Neural cell (in vitro differentiated cells): ENCODE results near the gene DNAJB12. TPM values are rescaled to one million over a fixed set of nuclear protein-coding genes. Genes with fewer than 3 reads are reported as not detected.

Source experiments
- H2AFZ ChIP-seq: fragments of 200-600, 300-800 bp; sonication (generic), shearing (Covaris generic); 2 replicates; pipeline ENCODE4 v1.6.0; 2014; ENCODE audit warnings: low read depth, mild to moderate bottlenecking, antibody characterized with exemption, low read length, moderate library complexity
- H3F3A ChIP-seq: fragments of 200-600 bp; shearing (Covaris generic); 2 replicates; pipeline ENCODE4 v1.6.1; 2016; ENCODE audit warnings: mild to moderate bottlenecking, moderate library complexity, mixed read lengths, antibody characterized with exemption, low read length; ENCODE audit not compliant: insufficient read depth, poor library complexity, severe bottlenecking
- H3K27ac ChIP-seq: fragments of 200-600, 300-800 bp; sonication (generic), shearing (Covaris generic); 2 replicates; pipeline ENCODE4 v1.5.1; 2014; ENCODE audit warnings: mild to moderate bottlenecking, low read length, moderate library complexity
- H3K27me3 ChIP-seq: fragments of 300-800, 200-600 bp; sonication (generic), shearing (Covaris generic); 2 replicates; pipeline ENCODE4 v1.6.0; 2014; ENCODE audit warnings: mild to moderate bottlenecking, low read depth, low read length, moderate library complexity; ENCODE audit not compliant: insufficient read depth
- H3K36me3 ChIP-seq: fragments of 300-800, 200-600 bp; sonication (generic), shearing (Covaris generic); 2 replicates; pipeline ENCODE4 v1.5.1; 2014; ENCODE audit warnings: mild to moderate bottlenecking, antibody characterized with exemption, low read length, moderate library complexity; ENCODE audit not compliant: insufficient read depth
- H3K4me2 ChIP-seq: fragments of 300-800, 200-600 bp; sonication (generic), shearing (Covaris generic); 2 replicates; pipeline ENCODE4 v1.6.0; 2014; ENCODE audit warnings: mild to moderate bottlenecking, low read length
- H3K4me3 ChIP-seq: fragments of 300-800, 200-600 bp; sonication (generic), shearing (Covaris generic); 2 replicates; pipeline ENCODE4 v1.5.1; 2014; ENCODE audit warnings: mild to moderate bottlenecking, low read length, moderate library complexity
- H3K79me2 ChIP-seq: fragments of 200-600 bp; shearing (Covaris generic); replicated peaks from 2 replicates; pipeline ENCODE4 v1.6.0; 2014; ENCODE audit warnings: mild to moderate bottlenecking, low read length, moderate library complexity; ENCODE audit not compliant: insufficient read depth
- H3K9ac ChIP-seq: fragments of 300-800, 200-600 bp; sonication (generic), shearing (Covaris generic); 2 replicates; pipeline ENCODE4 v1.6.1; 2016; ENCODE audit warnings: mild to moderate bottlenecking, low read length, mixed read lengths
- H3K9me2 ChIP-seq: fragments of 200-600 bp; shearing (Covaris generic); 2 replicates; pipeline ENCODE4 v1.6.1; 2016; ENCODE audit warnings: mild to moderate bottlenecking, low read length, mixed read lengths; ENCODE audit not compliant: insufficient read depth
- H3K9me3 ChIP-seq: fragments of 200-600, 300-800 bp; sonication (generic), shearing (Covaris generic); 2 replicates; pipeline ENCODE4 v1.6.1; 2016; ENCODE audit warnings: mild to moderate bottlenecking, mixed run types, low read length, moderate library complexity, mixed read lengths
- H4K20me1 ChIP-seq: fragments of 200-600 bp; shearing (Covaris generic); 2 replicates; pipeline ENCODE4 v1.6.1; 2016; ENCODE audit warnings: mild to moderate bottlenecking, mixed run types; ENCODE audit not compliant: insufficient read depth
- CTCF ChIP-seq: fragments of 450-650 bp; IDR thresholded peaks from 2 replicates; pipeline ENCODE4 v1.5.1; 2014; ENCODE audit warnings: antibody characterized with exemption, mild to moderate bottlenecking, moderate library complexity; ENCODE audit not compliant: poor library complexity, severe bottlenecking
- EP300 ChIP-seq: fragments of 450-650 bp; conservative IDR thresholded peaks from 2 replicates; pipeline ENCODE4 v1.6.1; 2014; ENCODE audit warnings: antibody characterized with exemption, mild to moderate bottlenecking, moderate library complexity; ENCODE audit not compliant: poor library complexity, severe bottlenecking
- EZH2 ChIP-seq: fragments of 200-600, 300-800 bp; shearing (Covaris generic), sonication (generic); IDR thresholded peaks from 2 replicates; pipeline ENCODE4 v1.6.1; 2014; ENCODE audit warnings: antibody characterized with exemption, low read length, borderline replicate concordance, mild to moderate bottlenecking; ENCODE audit not compliant: insufficient read depth, poor library complexity, severe bottlenecking
- MXI1 ChIP-seq: fragments of 450-650 bp; conservative IDR thresholded peaks from 2 replicates; pipeline ENCODE4 v1.6.1; 2014; ENCODE audit warnings: antibody characterized with exemption, mild to moderate bottlenecking; ENCODE audit not compliant: poor library complexity, severe bottlenecking
- POLR2AphosphoS5 ChIP-seq: IDR thresholded peaks from 2 replicates; pipeline ENCODE4 v1.6.1; 2012
- RAD21 ChIP-seq: fragments of 450-650 bp; conservative IDR thresholded peaks from 2 replicates; pipeline ENCODE4 v1.6.1; 2014; ENCODE audit warnings: antibody characterized with exemption, mild to moderate bottlenecking, moderate library complexity
- SMC3 ChIP-seq: fragments of 450-650 bp; conservative IDR thresholded peaks from 2 replicates; pipeline ENCODE4 v1.6.1; 2014; ENCODE audit warnings: antibody characterized with exemption, mild to moderate bottlenecking, moderate library complexity; ENCODE audit not compliant: poor library complexity
- TAF1 ChIP-seq: IDR thresholded peaks from 2 replicates; pipeline ENCODE4 v1.6.1; 2012; ENCODE audit warnings: low read depth
- polyA plus RNA-seq: library from polyadenylated mRNA; depleted of rRNA; stranded (reverse); fragments of >200 nt; gene quantifications from 2 replicates; pipeline ENCODE4 v1.2.3, GENCODE V29; 2014
- TF ChIP-seq, protein P1 (sequence below): IDR thresholded peaks from 2 replicates; pipeline ENCODE4 v1.6.1; 2012; ENCODE audit warnings: borderline replicate concordance

Gene DNAJB12
- polyA plus RNA-seq, 1 donor from 2014 or later = 24.5 TPM

DNA sequence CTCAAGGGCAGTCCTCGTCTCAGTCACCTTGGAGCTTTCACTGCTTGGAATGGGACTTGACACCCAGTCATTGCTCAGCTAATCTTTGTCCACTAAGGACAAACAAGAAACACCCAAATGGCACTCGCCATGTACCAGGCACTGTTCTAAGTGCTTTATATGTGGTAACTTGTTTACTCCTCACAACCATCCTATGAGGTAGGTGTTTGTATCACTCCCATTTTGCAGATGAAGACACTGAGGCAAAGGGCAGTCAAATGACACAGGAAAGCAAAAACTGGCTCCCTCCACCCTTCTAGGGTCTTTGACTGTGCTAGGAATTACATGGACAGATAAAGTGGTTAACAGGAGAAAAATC is 24.7 kb downstream of the DNAJB12 start:
- Histone ChIP-seq H4K20me1 (no peaks in the 10 kb centered on the region), H3K36me3 (no peaks in the 10 kb centered on the region), H3F3A (no peaks in the 10 kb centered on the region), H3K4me2 (no peak overlapping the region), H3K27ac (no peak overlapping the region), H3K9me2 (no peaks in the 10 kb centered on the region), H3K9ac (no peak overlapping the region), H2AFZ (no peak overlapping the region), H3K9me3 (no peaks in the 10 kb centered on the region), H3K27me3 (no peaks in the 10 kb centered on the region), H3K79me2 (no peaks in the 10 kb centered on the region), H3K4me3 (no peak overlapping the region)
- TF ChIP-seq POLR2AphosphoS5 (no peak), MXI1 (no peak), SMC3 (no peak), EZH2 (no peak), TAF1 (no peak), CTCF (no peak), EP300 (no peak), RAD21 (no peak)
- TF ChIP-seq, protein P1, sequence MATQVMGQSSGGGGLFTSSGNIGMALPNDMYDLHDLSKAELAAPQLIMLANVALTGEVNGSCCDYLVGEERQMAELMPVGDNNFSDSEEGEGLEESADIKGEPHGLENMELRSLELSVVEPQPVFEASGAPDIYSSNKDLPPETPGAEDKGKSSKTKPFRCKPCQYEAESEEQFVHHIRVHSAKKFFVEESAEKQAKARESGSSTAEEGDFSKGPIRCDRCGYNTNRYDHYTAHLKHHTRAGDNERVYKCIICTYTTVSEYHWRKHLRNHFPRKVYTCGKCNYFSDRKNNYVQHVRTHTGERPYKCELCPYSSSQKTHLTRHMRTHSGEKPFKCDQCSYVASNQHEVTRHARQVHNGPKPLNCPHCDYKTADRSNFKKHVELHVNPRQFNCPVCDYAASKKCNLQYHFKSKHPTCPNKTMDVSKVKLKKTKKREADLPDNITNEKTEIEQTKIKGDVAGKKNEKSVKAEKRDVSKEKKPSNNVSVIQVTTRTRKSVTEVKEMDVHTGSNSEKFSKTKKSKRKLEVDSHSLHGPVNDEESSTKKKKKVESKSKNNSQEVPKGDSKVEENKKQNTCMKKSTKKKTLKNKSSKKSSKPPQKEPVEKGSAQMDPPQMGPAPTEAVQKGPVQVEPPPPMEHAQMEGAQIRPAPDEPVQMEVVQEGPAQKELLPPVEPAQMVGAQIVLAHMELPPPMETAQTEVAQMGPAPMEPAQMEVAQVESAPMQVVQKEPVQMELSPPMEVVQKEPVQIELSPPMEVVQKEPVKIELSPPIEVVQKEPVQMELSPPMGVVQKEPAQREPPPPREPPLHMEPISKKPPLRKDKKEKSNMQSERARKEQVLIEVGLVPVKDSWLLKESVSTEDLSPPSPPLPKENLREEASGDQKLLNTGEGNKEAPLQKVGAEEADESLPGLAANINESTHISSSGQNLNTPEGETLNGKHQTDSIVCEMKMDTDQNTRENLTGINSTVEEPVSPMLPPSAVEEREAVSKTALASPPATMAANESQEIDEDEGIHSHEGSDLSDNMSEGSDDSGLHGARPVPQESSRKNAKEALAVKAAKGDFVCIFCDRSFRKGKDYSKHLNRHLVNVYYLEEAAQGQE = no peak

GRCh38 chr10:72329290-72330068 is 25.2 kb downstream of the DNAJB12 start:
- Histone ChIP-seq H3K9me2 (no peaks in the 10 kb centered on the region), H3K36me3 (no peaks in the 10 kb centered on the region), H3K27ac (no peak overlapping the region), H3K79me2 (no peaks in the 10 kb centered on the region), H3K4me3 (no peak overlapping the region), H3K4me2 (no peak overlapping the region), H3F3A (no peaks in the 10 kb centered on the region), H3K9me3 (no peaks in the 10 kb centered on the region), H3K9ac (no peak overlapping the region), H2AFZ (no peak overlapping the region), H4K20me1 (no peaks in the 10 kb centered on the region), H3K27me3 (no peaks in the 10 kb centered on the region)
- peak; percentile 4 for TF ChIP-seq POLR2AphosphoS5
- TF ChIP-seq RAD21 = no peak
